HG02798 (cell line): ENCODE results near the gene PCDHA7.
"Not testable (repeated sequence)": the region's sequence is repeated elsewhere in the genome, so short reads cannot be mapped to it uniquely, and the experiment has no call there.

Experiments used
- ATAC-seq: cut with Tn5 transposase; IDR thresholded peaks from one replicate; pipeline ENCODE4 v1.9.1; 2021; ENCODE audit warnings: mild to moderate bottlenecking; ENCODE audit not compliant: unreplicated experiment, poor library complexity

The PCDHA7 gene

GRCh38 chr5:140833993-140834392 is at the start of gene PCDHA7:
PCDHA7 (plus strand) TSS chr5:140834269; CDS start chr5:140834384, 115 bp downstream.
- ATAC-seq = no peak

GRCh38 chr5:140785905-140786686 is 48.0 kb upstream of the PCDHA7 start, which contains the start of gene PCDHA1:
PCDHA1 (plus strand) TSS chr5:140786140.
- ATAC-seq = no peak

DNA sequence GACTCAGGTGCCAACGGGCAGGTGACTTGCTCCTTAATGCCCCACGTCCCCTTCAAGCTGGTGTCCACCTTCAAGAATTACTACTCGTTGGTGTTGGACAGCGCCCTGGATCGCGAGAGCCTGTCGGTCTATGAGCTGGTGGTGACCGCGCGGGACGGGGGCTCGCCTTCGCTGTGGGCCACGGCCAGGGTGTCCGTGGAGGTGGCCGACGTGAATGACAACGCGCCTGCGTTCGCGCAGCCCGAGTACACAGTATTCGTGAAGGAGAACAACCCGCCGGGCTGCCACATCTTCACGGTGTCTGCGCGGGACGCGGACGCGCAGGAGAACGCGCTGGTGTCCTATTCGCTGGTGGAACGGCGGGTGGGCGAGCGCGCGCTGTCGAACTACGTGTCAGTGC is 46.6 kb upstream of the PCDHA7 start:
- ATAC-seq = not testable (repeated sequence)

GRCh38 chr5:140787849-140788504 is 46.1 kb upstream of the PCDHA7 start:
- not testable (repeated sequence) for ATAC-seq

GRCh38 chr5:140791089-140791488 is 43.0 kb upstream of the PCDHA7 start:
- no peak for ATAC-seq

GRCh38 chr5:140794595-140795258 is 39.3 kb upstream of the PCDHA7 start, which contains the start of gene PCDHA2:
PCDHA2 (plus strand) TSS chr5:140794852.
- ATAC-seq = no peak

DNA sequence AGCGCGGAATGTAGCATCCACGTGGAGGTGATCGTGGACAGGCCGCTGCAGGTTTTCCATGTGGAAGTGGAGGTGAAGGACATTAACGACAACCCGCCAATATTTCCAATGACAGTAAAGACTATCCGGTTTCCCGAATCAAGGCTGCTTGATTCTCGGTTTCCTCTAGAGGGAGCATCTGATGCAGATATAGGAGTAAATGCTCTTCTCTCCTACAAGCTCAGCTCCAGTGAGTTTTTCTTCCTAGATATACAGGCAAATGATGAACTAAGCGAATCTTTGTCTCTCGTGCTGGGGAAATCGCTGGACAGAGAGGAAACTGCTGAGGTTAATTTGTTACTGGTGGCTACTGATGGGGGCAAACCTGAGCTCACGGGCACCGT is 38.8 kb upstream of the PCDHA7 start:
- no peak for ATAC-seq

GRCh38 chr5:140796072-140796717 is 37.9 kb upstream of the PCDHA7 start:
- not testable (repeated sequence) for ATAC-seq

DNA sequence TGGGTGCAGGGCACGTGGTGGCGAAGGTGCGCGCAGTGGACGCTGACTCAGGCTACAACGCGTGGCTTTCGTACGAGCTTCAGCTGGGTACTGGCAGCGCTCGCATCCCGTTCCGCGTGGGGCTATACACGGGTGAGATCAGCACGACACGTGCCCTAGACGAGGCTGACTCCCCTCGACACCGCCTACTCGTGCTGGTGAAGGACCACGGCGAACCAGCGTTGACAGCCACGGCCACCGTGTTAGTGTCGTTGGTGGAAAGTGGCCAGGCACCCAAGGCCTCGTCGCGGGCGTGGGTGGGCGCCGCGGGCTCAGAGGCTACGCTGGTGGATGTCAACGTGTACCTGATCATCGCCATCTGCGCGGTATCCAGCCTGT is 37.4 kb upstream of the PCDHA7 start:
- no peak for ATAC-seq

DNA sequence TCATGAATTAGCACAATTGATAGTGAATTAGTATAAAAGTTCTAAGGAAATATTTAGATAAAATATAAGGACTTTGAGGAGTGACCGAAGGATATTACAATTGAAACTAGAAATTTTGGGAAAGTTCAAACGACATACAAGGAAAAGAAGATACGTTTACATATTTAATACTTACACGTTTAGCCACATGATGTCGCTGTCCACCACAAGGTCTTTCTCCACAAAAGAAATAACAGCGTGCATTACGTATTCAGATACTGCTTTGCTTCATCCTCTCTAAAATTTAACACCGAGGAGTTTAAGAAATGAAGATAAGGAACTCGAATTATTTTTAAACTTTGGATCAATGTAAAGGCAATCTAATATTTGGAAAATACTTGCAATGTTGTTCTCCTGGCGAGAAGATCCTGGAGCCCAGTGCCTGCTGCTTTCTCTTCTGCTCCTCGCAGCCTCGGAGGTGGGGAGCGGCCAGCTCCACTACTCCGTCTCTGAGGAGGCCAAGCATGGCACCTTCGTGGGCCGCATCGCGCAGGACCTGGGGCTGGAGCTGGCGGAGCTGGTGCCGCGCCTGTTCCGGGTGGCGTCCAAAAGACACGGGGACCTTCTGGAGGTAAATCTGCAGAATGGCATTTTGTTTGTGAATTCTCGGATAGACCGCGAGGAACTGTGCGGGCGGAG is 33.1 kb upstream of the PCDHA7 start, which contains the start of gene PCDHA3:
Gene PCDHA3, plus strand, starts transcription at position 242 of the 678 bp plus-strand sequence.
- ATAC-seq = no peak

- no peak for ATAC-seq
These were observed 32.6 kb upstream of the PCDHA7 start for GRCh38 chr5:140801494-140801841.

GRCh38 chr5:140802381-140802780 is 31.7 kb upstream of the PCDHA7 start:
- ATAC-seq = not testable (repeated sequence)

- ATAC-seq = no peak
These were observed 31.2 kb upstream of the PCDHA7 start for GRCh38 chr5:140802781-140803271.

- ATAC-seq = no peak
These were observed 27.0 kb upstream of the PCDHA7 start, which contains the start of gene PCDHA4 for GRCh38 chr5:140806834-140807775. PCDHA4 (plus strand) TSS chr5:140807068.

GRCh38 chr5:140808241-140808888 is 25.7 kb upstream of the PCDHA7 start:
- ATAC-seq = not testable (repeated sequence)

DNA sequence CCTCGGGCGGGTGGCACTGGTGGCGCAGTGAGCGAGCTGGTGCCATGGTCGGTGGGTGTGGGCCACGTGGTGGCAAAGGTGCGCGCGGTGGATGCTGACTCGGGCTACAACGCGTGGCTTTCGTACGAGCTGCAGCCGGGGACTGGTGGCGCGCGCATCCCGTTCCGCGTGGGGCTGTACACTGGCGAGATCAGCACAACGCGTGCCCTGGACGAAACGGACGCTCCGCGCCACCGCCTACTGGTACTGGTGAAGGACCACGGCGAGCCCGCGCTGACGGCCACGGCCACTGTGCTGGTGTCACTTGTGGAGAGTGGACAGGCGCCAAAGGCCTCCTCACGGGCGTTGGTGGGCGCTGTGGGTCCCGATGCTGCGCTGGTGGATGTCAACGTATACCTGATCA is 25.2 kb upstream of the PCDHA7 start:
- no peak for ATAC-seq

DNA sequence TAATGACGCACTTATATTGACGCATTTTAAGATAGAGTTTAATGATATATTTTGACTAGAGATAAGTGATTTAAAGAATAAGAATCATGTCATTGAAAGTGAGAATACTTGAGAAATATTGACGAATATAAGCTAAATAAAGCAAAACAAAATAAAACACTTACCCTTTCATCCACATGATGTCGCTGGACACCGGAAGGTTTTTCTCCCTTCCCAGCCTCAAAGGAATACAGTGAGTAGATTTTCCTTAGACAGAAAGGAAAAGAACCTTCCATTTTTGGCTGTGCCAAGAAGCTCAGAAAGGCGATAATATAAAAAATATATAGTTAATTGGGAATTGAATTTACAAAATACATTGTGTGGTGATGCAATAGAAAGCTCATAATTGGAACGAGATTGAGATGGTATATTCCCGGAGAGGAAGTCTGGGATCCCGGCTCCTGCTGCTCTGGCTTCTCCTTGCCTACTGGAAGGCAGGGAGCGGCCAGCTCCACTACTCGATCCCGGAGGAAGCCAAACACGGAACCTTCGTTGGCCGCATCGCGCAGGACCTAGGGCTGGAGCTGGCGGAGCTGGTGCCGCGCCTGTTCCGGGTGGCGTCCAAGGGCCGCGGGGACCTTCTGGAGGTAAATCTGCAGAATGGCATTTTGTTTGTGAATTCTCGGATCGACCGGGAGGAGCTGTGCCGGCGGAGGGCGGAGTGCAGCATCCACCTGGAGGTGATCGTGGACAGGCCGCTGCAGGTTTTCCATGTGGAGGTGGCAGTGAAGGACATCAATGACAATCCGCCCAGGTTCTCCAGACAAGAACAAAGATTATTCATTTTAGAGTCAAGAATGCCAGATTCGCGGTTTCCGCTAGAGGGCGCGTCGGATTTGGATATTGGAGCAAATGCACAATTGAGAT is 12.4 kb upstream of the PCDHA7 start, which contains the start of gene PCDHA5:
Gene PCDHA5, plus strand, starts transcription at position 239 of the 906 bp plus-strand sequence.
- ATAC-seq = no peak
